ENCODE data around the gene KIAA2012.

The KIAA2012 gene

DNA sequence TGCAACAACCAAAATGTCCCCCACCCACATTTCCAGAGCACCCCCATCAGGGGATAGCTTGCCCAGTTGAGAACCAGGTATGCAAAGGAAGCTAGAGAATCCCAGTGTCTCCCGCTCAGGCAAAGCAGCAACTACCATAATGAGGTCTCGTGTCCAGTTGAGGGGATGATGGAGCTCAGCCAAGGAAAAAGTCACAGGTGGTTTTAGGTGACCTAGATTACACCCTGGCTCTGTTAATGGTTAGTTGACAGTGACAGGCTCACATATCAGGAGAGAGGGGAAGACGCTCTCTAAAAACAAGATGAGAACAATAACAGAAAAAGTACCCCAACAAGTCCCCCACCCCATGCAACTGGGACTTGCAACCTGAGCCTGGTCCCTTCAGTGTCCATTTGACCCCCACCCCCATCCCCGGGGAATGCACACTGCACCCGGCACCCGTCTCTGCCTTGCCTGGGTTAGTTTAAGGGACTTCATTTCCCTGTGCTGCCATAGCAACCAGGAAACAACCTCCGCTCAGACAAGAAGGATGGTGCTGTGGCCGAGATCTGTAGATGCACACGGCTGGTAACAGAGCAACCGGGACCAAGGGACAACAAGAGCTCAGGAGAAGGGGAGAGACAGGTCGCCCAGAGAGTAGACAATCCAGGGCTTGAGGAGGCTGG, at the start of gene KIAA2012:
Gene KIAA2012 (plus strand): TSS at position 519 of the 665 bp plus-strand sequence. CDS start 373 bp downstream, outside the sequence.
- no peak within 1 kb of the TSS for H3K4me3 ChIP-seq (ENCODE audit: low read length)
- DNase-seq (ENCODE audit: low read depth) = no peak
- TF ChIP-seq, protein P1, sequence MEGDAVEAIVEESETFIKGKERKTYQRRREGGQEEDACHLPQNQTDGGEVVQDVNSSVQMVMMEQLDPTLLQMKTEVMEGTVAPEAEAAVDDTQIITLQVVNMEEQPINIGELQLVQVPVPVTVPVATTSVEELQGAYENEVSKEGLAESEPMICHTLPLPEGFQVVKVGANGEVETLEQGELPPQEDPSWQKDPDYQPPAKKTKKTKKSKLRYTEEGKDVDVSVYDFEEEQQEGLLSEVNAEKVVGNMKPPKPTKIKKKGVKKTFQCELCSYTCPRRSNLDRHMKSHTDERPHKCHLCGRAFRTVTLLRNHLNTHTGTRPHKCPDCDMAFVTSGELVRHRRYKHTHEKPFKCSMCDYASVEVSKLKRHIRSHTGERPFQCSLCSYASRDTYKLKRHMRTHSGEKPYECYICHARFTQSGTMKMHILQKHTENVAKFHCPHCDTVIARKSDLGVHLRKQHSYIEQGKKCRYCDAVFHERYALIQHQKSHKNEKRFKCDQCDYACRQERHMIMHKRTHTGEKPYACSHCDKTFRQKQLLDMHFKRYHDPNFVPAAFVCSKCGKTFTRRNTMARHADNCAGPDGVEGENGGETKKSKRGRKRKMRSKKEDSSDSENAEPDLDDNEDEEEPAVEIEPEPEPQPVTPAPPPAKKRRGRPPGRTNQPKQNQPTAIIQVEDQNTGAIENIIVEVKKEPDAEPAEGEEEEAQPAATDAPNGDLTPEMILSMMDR (conservative IDR thresholded peaks at IDR 0.05; ENCODE audit: low read length) = no peak

DNA sequence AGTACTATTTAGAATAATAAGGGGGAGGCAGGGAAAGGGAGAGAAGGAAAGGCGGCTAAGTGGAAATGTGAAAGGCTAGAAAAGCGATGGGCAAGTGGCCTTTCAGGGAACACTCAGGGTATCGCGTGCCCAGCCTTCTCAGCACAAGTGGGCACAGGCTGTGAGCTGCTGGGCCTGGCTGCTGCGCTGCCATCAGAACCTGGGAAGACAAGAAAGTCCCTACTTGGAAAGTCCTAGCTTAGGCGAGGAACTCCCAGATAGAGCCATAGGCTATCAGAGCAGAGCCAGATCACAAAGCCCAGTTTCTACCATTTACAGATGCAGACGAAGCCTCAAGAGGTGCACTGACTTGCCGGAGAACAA, 49.2 kb upstream of the KIAA2012 start:
- no peak for DNase-seq (ENCODE audit: low read depth)
- TF ChIP-seq, protein P1 (conservative IDR thresholded peaks at IDR 0.05; ENCODE audit: low read length) = no peak
- H3K4me3 ChIP-seq (ENCODE audit: low read length) = no peak overlapping the region

DNA sequence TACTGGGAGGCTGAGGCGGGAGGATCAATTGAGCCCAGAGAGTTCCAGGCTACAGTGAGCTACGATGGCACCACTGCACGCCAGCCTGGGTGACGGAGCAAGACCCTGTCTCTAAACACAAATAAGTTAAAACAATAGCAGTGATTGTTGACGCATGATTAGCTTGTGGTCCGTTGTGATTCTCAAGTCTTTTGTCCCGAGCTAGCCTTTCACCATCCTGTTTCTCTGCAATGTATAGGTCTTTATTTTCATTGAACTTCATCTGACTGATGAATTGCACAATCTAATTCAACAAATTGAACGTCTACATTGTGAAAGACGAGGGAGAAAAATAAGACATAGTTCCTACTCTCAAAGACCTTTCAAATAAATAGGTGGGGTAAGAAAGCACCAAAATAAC, 48.2 kb upstream of the KIAA2012 start:
- H3K4me3 ChIP-seq (ENCODE audit: low read length) = no peak overlapping the region
- TF ChIP-seq, protein P1 (conservative IDR thresholded peaks at IDR 0.05; ENCODE audit: low read length) = no peak
- DNase-seq (ENCODE audit: low read depth) = no peak

DNA sequence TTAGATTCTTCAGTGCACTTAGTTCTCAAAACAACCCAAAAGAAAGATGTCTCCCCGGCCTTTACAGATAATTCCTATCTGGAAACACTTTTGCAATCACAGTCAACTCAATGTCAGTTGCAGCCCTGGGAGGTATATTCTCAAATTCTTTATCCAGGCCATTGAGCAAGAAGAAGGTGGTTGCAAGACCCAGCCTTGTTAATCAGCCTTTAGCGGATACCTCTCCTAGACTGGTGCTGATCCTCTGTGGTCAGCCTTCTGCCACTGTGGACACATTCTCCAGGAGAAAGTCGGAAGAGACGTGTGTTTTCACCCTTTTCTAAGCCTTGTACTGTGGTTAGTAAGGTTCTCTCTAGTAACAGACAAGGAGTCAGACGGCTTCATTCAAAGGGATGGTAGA, 47.2 kb upstream of the KIAA2012 start:
- DNase-seq (ENCODE audit: low read depth) = no peak
- no peak overlapping the region for H3K4me3 ChIP-seq (ENCODE audit: low read length)
- TF ChIP-seq, protein P1 (conservative IDR thresholded peaks at IDR 0.05; ENCODE audit: low read length) = no peak

DNA sequence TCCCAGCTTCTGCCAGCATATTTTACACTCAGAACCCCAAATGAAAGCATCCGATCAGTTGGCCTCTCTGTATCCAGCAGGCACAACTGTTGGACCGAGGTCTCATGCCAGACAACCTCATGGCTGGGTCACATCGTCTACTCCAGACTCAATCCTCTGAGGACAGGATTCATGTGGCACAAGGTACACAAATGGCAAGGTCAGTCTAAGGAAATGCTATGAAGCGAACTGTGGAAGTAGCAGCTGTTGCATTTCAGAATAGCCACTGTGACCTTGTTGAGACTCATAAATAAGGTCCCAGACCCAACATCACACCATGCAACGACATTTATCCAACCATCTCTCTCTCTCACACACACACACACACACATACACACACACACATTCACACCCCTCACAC, 46.5 kb upstream of the KIAA2012 start:
- no peak overlapping the region for H3K4me3 ChIP-seq (ENCODE audit: low read length)
- DNase-seq (ENCODE audit: low read depth) = no peak
- TF ChIP-seq, protein P1 (conservative IDR thresholded peaks at IDR 0.05; ENCODE audit: low read length) = no peak

DNA sequence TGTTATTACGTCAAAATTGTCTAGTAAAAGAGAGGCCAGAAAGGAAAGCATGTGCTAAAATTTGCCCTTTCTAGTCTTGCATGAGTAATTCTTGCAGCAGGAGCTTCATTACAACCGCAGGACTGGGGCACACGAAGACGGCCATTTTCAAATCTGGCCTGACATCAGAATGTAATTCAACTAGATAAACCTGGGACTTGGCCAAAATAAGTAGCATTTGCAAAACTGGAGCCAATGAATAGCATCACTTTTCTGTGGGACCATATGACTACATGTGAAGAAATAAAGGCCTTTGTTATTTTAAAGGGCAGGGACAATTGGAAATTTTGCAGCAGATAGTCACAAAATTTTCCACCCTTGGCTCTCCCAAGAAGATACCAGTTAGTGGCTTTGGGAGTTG, 42.4 kb upstream of the KIAA2012 start:
- peak; percentile 89 for DNase-seq (ENCODE audit: low read depth)
- H3K4me3 ChIP-seq (ENCODE audit: low read length) = no peak overlapping the region
- TF ChIP-seq, protein P1 (conservative IDR thresholded peaks at IDR 0.05; ENCODE audit: low read length) = no peak

DNA sequence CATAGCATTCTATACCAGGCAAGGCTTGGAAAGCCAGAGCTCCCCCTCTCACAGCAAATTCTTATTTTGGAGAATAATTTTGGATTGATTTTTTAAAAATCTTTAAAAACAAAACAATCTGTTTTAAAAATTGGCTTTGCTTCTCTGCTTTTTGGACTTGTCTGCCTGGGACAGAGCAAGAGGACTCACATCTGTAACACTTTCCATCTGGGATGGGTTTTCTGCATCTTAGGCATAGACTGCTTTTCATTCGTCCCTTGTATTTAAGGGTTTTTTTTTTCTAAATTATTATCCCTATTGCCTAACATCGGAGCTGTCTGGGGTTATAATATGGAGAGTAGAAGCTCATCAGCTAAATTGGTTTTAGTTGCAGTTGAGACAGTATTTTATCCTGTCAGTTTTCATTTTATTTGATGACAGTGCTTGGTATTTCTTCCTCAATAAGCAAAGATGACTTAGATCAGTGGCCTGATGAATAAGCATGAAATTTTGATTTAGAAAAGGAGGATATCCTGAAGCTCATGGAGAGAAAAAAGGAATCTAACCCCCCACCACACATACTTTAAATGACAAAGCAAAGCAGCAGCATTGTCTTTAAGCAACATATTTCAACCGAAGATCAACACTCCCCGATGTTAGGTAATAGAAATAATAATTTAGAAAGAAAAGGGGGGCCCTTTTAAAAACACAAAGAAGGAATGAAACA, 41.7 kb upstream of the KIAA2012 start:
- TF ChIP-seq, protein P1 (conservative IDR thresholded peaks at IDR 0.05; ENCODE audit: low read length) = no peak
- H3K4me3 ChIP-seq (ENCODE audit: low read length) = peak overlapping the region; percentile 85; the same call in 1 of the 2 replicates
- no peak for DNase-seq (ENCODE audit: low read depth)
